Activated T-helper 1 cell treated with anti-CD3 and anti-CD28 coated beads, Interleukin-2, amount 50 U/mL, for 16 hours (primary cell): Measurements from ENCODE around the gene NDUFS1.

Experiments
- DNase-seq, 2 donors: peaks; one replicate each; pipeline ENCODE4 v3.0.0-alpha.2; 2020; ENCODE audit warnings: low read depth in 1 of 2, low spot score in 1 of 2

The NDUFS1 gene

DNA sequence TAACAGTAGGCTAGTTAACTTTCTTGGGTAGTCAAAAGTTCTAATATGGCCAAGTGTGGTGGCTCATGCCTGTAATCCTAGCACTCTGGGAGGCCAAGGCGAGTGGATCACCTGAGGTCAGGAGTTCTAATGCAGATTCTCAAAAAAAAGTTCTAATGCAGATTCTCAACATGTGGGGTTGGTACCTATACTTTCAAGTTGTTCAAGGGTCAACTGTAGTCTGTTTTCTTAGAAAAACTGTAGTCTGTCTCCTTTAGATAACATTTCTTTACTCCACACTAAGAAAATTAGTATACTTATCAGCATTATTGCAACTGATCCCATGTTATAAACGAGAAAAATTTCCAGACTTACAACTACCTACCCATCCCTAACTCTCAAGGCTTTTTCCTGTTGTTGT lies 89.8 kb downstream of the NDUFS1 start:
- DNase-seq = no peak

DNA sequence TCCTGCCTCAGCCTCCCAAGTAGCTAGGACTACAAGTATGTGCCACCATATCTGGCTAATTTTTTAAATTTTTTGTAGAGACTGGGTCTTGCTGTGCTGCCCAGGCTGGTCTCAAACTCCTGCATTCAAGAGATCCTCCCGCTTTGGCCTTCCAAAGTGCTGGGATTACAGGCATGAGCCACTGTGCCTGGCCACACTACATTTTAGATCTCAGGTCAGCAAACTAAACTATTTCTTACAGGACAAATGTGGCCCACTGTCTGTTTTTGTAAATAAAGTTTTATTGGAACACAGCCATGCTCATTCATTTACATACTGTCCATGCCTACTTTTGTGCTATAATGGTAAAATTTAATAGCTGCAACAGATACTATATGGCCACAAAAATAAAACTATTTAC lies 91.0 kb downstream of the NDUFS1 start:
- no peak for DNase-seq
